ENCODE data around the gene TRIM67.

Gene TRIM67

DNA sequence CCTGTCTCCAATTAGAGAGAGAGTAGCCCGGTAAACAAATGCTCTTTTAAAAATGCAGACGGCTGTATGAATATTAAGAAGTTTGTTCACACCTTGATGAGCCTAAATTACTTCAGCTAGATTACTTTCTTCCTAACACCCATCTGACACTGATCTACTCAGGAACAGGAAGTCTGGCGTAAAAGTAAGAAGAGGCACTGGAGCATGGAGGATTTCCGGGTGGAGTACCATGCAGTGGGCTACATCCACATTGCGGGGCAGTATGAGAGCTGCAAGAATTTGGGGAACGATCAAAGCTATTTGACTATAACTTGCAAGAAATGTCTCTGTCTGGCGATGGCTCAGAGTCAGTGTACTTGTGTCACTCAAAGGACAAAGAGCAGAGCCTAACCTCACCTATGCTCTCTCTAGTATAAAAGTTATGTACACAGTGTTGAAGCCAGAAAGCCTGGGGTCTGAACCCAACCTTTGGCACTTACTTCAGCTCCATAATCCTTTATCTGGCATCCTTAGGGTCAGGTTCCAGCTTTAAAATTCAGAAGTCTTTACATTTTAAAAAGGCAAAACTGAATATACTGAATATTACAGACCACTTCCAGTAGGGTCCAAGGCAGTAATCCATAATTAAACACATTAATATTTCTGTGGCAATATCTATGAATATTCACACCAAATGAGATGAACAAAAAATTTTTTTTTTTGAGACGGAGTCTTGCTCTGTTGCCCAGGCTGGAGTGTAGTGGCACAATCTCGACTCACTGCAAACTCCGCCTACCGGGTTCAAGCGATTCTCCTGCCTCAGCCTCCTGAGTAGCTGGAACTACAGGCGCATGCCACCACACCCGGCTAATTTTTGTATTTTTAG, 71.2 kb downstream of the TRIM67 start:
- no peak for DNase-seq

DNA sequence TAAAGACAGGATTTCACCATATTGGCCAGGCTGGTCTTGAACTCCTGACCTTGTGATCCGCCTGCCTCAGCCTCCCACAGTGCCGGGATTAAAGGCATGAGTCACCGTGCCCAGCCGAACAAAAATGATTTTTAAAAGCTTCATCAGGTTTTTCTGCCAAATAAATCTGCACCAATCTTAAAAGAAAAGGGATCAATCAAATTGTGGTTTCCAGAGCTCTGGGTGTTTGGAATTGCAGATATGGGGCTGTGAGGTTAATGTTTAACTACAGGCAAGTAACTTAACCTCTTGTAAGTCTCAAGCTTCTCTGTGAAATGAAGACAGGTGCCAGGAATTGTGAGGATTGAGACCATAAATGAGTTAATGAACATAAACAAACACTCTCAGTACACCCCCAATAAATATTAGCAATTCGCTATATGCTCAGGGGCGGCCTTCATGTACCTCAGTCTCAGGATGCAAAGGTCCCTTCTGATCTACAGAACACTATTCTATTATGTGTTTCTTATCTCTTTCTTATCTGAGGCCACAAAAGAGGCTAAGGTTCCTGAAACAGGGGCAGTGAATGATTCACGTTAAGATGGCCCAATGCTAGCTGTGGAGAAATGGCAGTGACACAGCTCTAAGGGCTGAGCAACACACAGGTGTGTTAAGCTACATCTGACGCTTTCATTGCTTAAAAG, 72.0 kb downstream of the TRIM67 start:
- DNase-seq = no peak

DNA sequence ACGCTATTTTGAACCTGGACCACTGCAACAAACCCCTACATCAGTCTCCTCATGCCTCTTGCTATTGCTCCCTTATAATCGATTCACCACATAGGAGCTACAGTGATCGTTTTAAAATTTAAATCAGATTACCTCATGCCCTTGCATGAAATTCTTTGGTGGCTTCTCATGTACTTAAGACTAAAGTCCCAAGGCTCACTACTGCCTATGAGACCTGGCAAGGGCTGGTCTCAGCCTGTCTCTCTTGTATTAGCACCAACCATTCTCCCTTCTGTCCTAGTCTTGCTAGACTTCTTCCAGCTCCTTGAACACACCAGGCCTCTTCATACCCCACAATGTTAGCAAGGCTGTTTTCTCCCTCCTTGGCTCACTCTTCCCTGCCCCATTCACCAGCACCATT, 72.6 kb downstream of the TRIM67 start:
- no peak for DNase-seq

DNA sequence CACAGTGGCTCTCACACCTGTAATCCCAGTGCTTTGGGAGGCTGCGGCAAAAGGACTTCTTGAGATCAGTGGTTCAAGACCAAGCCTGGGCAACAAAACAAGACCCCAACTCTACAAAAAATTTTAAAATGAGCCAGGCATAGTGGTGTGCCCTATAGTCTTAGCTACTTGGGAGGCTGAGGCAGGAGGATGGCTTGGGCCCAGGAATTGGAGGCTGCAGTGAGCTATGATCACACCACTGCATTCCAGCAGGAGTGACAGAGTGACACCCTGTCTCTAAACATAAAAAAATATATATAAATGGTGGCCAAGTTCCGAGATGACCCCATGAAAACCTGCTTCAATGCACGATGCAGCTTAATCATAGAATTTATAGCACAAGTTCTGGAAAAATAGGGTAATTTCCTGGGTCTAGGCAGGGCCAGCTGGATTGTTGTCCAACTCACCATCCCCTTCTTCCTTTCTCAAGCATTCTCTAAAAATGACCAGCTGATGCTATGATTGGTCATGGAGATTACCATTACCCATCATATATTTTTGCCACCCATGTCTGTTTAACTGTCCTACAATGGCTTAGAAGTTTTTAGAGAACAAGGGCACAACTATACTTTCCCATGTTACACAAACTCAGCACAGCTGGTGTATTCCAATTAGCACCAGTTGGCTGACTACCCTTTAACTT, 73.8 kb downstream of the TRIM67 start:
- DNase-seq = no peak

DNA sequence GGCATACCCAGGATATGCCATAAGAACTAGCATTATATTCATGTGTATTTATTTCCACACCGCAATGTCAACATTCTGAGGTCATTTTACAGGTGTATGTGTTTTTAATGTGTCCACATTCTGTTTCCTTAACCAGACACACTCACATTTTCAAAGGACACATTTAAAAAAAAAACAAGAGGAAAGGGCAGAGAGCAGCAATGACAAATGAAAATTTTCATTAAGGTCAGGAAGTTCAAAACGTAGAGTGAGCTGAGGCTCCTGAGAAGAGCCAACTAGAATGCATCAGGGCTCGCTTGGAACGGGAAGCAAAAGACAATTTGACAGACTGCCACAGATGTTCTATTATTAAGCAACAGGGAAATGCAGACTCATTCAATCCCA, 74.3 kb downstream of the TRIM67 start:
- DNase-seq = no peak

DNA sequence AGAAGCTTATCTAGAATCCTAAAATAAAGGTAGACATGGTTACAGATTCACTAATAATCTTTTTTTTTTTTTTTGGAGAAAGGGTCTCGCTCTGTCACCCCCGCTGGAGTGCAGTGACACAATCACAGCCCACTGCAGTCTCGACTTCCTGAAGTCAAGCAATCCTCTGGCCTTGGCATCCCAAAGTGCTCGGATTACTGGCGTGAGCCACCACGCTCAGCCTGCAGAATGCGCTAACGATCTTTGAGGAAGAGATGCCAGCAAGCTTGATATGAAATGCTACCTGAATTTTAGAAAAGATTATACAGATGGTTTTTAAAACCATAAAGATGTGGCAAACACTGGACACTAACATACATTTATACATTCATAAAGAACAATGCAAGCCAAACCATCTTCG, 75.1 kb downstream of the TRIM67 start:
- DNase-seq = no peak

DNA sequence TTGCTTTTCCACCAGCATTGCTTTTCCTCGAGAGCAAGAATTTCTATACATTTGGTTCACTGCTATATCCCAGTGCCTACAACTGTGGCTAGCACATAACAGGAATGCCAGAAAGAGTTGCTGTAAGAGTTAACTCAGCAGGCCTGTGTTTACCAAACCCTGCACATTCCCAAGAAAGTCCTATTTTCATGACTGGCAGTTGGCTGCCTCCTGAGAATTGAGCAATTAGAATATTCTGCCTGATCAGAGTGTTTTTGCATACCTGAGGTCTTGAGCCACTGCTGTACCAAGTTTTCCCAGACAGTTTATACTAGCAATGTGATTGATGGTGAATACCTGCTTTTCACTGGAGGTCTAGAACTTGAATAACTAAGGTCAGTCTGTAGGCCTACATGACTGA, 76.4 kb downstream of the TRIM67 start:
- no peak for DNase-seq

DNA sequence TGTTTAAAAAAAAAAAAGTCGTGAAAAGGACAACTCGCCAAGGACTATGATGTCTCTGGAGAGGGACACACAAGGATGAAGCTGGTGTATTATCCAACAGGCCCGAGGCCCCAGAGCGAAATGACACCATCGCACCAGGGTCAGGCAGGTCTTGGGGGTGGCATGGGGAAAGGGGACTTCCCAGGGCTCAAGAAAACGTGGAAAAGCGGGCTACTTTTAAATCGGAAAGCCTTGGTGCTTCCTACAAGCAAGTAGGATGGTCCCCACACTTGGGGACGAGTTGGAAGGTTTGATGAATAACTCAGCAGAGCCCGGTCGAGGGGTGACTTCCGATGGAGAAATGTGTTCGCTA, 78.6 kb downstream of the TRIM67 start:
- DNase-seq = peak in 6 of 51 donors; percentile 22 to 59 (median 42)

DNA sequence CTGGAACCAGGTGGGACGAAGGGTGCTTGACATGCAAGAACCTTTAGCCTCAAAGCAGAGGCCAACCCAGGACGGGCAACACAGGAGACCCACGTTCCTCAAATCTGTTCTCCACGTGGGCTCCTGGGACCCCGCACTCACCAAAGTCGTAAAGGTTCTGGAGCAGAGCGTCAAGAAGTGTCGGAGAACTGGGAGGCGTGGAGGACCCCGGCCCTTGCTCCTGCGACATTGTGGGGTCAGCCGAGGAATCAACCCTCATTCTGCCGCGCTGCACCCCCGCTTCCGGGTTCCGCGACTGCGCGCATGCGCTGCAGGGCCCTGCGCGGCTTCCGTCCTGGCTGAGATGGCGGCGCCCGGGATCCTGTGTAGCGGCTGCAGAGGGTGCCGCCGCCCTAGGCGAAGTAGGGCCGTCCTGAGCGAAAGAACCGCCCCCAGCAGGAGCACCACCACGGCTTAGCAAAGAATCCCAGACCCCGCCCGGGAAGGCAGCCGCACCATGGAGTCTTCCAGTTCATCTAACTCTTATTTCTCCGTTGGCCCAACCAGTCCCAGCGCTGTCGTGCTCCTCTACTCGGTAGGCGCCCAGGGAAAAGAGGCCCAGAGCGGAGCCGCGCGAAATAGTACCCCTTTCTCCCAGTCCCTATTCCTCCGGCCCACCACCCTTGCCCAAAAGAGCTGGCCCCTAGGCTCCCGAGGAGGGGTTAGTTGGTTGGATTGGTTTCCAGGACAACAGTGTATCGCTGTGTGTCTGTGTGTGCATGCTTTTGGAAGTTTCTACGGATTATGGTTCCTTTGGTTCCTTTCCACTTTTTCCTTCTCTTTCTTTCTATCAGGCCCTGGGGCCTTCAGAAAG, 79.3 kb downstream of the TRIM67 start, which contains the start of gene GNPAT:
Gene GNPAT, plus strand, starts transcription at position 330 of the 853 bp plus-strand sequence. Its CDS starts 167 bp downstream, at position 497.
- DNase-seq = peak; percentile 35 to 93 (median 75)

DNA sequence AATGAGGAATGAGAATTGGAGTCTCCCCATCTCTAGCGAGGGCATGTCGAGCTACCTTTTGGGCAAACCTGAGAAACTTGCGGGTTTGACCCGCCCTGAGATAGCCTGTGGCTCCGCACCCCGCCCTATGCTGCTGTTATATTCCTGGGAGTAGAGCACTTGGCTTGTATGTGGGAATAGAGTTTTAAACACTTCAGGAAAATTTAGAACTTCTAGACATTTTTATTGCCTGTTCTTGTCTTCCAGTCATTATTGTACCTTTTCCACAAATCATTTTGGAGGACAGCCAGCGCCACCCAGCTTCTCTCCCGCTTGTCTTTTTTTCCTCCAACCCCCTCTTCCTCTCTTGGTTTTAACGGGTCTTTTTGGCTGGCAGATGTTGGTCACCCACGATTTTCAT, 79.9 kb downstream of the TRIM67 start:
- DNase-seq = peak in 8 of 51 donors; percentile 2 to 31 (median 8)

DNA sequence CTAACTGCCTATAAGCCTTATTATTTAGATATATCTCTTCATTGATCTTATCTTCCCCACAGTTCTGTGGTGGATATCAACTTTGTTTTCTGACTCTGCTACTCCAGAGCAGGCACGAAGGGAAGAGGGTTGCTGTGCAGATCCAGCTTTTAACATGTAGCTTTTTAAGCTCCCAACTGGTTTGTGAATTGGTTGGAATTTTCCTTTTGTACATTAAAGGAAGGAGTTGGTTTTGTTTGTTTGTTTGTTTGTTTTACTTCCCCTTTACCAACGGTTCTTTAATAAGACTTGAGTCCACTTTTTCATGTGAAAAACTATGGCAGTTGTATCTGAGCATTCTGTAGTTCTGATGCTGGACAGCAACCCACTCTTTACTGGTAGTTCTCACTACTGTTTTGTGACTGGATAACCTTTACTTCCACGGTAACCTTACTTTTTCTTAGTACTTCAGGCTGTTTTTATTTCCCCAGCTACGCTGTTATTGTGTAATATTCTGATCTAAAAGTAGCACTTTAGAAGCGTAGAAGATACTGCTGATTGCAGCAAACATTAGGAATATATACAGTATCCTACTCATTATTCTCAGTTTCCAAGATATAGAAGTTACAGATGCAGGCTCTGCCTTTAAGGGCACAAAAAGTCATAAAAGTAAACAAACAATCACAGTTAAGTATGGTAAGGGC, 80.8 kb downstream of the TRIM67 start:
- no peak for DNase-seq

DNA sequence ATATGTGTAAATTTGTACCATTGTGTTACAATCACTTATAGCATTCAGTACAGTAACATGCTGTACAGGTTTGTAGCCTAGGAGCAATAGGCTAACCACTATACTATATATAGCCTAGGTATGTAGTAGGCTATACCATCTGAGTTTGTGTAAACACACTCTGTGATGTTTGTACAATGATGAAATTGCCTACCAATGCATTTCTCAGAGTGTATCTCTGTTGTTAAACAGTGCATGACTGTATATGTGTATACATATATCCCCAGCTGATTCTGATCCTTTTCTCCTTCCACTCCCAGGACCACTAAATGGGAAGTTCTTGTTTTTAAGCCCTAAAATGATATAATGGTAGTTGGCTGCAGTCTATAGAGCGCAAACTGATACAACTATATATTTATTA, 86.9 kb downstream of the TRIM67 start:
- DNase-seq = no peak

DNA sequence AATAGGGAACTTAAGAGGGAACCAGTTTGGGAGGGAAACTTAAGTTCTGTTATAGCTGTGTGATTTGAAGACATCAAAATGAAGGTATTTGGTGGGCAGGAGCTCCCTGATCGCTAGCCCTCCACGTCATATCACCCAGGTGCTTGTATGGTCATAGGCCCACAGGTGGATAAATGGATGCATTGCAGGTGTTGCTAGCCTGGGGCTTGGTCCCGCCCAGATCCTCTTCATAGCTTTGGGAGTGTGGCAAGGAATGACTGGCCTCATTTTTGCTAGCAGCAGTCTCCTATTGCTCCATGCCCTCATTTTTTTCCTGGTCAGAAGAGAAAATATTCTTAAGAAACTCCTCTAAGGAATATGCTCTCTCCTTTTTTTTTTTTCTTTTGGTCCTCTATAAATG, 90.5 kb downstream of the TRIM67 start:
- no peak for DNase-seq

DNA sequence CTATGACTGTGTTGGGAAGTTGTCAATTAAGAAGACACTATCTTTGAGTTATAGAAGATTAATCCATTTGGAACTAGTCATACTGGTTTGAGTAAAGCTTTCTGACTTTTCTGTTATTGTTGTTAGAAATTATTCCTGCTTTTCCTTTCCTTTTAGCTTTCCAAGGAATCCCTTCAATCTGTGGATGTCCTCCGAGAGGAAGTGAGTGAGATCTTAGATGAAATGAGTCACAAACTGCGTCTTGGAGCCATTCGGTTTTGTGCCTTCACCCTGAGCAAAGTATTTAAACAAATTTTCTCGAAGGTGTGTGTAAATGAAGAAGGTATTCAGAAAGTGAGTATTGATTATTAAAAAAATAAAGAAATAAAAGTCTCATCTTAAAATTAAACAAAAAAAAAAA, 98.5 kb downstream of the TRIM67 start:
- no peak for DNase-seq

DNA sequence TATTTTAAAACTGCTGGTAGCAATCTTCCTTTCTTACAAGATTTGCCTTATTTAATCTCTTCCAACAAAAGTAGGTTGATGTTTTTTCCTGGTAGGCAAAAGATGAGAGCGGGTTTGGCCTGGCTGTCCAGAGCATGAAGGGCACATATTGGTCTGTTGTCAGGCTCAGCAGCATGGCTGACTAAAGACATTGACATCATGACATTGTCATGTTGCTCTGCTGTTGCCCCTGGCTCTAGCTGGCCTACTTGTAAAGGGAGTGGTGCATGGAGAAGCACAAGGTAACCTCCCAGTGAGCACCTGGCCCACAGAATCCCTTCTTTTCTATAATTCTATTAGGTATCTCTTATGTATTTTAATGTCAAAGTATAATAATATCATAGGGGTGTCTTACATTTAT, 102.8 kb downstream of the TRIM67 start:
- DNase-seq = no peak

DNA sequence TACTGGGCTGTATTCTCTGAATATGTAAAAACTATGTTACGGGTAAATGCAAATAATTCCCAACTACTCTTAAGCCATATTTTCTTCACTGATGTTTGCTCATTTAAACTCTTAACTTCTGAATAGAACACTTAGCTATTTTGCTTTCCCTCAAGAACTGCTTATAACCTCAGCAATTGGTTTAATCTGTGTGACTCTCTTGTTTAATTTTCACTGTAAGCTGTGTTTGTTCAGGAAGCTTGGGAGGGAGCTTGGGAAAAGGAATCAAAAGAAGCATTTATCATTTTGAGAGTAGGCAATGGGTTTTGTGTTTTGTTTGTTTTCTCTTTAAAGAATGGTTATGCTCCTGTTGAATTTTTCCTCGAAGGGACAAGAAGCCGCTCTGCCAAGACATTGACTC, 103.5 kb downstream of the TRIM67 start:
- no peak for DNase-seq

DNA sequence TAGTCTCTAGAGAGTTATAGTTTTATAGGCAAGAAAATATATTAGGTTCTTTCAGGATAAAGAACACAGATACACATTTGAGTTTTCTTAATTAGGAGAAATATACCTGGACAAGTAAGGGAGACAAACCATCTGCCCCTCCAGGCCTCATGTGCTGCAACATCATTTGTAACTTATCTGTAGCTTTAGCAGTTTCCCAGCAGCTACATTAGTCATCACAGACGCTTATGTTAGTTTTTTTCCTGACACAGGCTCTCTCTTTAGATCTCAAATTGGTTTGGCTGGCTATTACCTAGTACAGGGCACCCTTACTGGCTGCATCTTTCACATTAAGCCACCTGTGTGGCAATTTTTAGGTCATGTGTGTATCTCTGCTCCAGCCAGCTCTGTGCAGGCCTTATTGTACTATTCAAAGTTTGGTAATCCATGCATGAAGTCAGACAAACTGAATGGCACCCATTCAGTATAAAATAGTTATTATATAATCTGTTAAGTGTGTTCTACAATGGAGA, 105.0 kb downstream of the TRIM67 start:
- DNase-seq = no peak

All from hypothalamus (tissue), 51 donors.